ENCODE data around the gene TMEM185B. TPM values are rescaled to one million over a fixed set of nuclear protein-coding genes. Genes with fewer than 3 reads are reported as not detected.

The TMEM185B gene
- total and polyA plus RNA-seq, 4 donors = 1.8 to 8.5 (median 6.8) TPM

DNA sequence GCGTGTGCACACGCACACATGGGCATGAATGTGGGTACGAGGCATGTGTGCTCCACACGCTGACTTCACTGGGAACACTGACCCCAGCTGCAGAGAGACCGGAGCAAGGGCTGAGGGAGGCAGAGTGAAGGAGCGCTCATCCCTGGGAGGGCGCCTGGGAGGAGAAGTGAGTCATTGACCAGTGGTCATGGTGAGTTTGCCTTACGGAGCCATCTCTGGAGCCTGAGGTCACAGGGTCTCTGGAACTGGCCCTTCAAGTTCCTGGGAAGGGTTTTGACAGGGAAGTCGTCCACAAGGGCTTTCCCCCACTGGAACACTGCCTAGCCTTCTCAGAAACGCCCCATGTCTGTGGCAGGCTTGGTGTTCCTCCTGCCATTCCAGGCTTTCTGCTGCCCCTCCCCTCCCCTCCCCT is 14.3 kb upstream of the TMEM185B start:
- DNase-seq (ENCODE audit: low spot score) = no peak
- H3K27ac ChIP-seq (ENCODE audit: low read depth in 1 of 2, low read length in 2 of 2) = no peak overlapping the region

DNA sequence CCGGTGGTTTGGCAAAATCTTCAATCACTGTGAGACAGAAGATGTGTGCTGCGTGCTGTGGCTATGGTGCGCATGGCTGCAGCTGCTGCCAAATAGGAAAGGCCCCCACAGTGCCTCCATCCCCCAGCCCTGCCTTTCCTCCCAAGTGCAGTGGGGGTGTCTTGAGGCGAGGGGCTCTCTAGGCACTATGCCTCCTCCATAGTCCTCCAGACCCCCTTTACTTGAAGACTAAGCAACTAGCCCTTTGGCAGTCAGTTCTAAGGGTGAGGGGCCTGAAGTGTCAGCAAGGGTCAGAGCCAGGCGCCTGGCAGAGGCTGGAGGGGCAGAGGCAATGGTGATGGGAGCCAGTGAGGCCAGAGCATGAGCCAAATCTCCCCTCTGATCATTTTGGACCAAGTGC is 13.6 kb upstream of the TMEM185B start:
- TF ChIP-seq, protein P1, sequence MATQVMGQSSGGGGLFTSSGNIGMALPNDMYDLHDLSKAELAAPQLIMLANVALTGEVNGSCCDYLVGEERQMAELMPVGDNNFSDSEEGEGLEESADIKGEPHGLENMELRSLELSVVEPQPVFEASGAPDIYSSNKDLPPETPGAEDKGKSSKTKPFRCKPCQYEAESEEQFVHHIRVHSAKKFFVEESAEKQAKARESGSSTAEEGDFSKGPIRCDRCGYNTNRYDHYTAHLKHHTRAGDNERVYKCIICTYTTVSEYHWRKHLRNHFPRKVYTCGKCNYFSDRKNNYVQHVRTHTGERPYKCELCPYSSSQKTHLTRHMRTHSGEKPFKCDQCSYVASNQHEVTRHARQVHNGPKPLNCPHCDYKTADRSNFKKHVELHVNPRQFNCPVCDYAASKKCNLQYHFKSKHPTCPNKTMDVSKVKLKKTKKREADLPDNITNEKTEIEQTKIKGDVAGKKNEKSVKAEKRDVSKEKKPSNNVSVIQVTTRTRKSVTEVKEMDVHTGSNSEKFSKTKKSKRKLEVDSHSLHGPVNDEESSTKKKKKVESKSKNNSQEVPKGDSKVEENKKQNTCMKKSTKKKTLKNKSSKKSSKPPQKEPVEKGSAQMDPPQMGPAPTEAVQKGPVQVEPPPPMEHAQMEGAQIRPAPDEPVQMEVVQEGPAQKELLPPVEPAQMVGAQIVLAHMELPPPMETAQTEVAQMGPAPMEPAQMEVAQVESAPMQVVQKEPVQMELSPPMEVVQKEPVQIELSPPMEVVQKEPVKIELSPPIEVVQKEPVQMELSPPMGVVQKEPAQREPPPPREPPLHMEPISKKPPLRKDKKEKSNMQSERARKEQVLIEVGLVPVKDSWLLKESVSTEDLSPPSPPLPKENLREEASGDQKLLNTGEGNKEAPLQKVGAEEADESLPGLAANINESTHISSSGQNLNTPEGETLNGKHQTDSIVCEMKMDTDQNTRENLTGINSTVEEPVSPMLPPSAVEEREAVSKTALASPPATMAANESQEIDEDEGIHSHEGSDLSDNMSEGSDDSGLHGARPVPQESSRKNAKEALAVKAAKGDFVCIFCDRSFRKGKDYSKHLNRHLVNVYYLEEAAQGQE (IDR thresholded peaks at IDR 0.05) = no peak
- TF ChIP-seq HNF4A (conservative IDR thresholded peaks at IDR 0.05) (no peak), NR2F2 (IDR thresholded peaks at IDR 0.05) (no peak), JUND (IDR thresholded peaks at IDR 0.05) (no peak), GABPA (IDR thresholded peaks at IDR 0.05 in 1 of 2, conservative IDR thresholded peaks at IDR 0.05 in 1 of 2) (no peak), YY1 (IDR thresholded peaks at IDR 0.05) (no peak), RAD21 (IDR thresholded peaks at IDR 0.05) (no peak), HNF4G (IDR thresholded peaks at IDR 0.05) (no peak), EGR1 (IDR thresholded peaks at IDR 0.05; ENCODE audit: low read depth in 2 of 2) (no peak), RXRA (IDR thresholded peaks at IDR 0.05) (no peak)
- TF ChIP-seq, protein P2, sequence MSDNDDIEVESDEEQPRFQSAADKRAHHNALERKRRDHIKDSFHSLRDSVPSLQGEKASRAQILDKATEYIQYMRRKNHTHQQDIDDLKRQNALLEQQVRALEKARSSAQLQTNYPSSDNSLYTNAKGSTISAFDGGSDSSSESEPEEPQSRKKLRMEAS (IDR thresholded peaks at IDR 0.05) = no peak
- TF ChIP-seq, protein P3, sequence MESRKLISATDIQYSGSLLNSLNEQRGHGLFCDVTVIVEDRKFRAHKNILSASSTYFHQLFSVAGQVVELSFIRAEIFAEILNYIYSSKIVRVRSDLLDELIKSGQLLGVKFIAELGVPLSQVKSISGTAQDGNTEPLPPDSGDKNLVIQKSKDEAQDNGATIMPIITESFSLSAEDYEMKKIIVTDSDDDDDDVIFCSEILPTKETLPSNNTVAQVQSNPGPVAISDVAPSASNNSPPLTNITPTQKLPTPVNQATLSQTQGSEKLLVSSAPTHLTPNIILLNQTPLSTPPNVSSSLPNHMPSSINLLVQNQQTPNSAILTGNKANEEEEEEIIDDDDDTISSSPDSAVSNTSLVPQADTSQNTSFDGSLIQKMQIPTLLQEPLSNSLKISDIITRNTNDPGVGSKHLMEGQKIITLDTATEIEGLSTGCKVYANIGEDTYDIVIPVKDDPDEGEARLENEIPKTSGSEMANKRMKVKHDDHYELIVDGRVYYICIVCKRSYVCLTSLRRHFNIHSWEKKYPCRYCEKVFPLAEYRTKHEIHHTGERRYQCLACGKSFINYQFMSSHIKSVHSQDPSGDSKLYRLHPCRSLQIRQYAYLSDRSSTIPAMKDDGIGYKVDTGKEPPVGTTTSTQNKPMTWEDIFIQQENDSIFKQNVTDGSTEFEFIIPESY (IDR thresholded peaks at IDR 0.05) = no peak
- H3K9ac ChIP-seq (ENCODE audit: low read depth in 1 of 2, low read length in 2 of 2) = no peak overlapping the region
- H3K4me1 ChIP-seq (ENCODE audit: control insufficient read depth in 4 of 4, insufficient read depth in 4 of 4, low read length in 3 of 4) = peaks cover 0 to 3% (median under 1%) of the 10 kb centered on the region in 4 donors
- H3K27me3 ChIP-seq (ENCODE audit: control insufficient read depth in 4 of 4, insufficient read depth in 4 of 4, low read length in 3 of 4) = no peaks in the 10 kb centered on the region
- H3K36me3 ChIP-seq (ENCODE audit: control insufficient read depth in 4 of 4, insufficient read depth in 3 of 4, low read depth in 1 of 4, low read length in 3 of 4) = no peaks in the 10 kb centered on the region
- no peak overlapping the region for H3K27ac ChIP-seq (ENCODE audit: low read depth in 1 of 2, low read length in 2 of 2)
- H3K9me3 ChIP-seq (ENCODE audit: control insufficient read depth in 4 of 4, low read length in 3 of 4) = no peaks in the 10 kb centered on the region
- 74% methylated on average over 5 of the region's 5 CpGs for WGBS
- H3K4me3 ChIP-seq (ENCODE audit: low read depth in 1 of 3, low read length in 3 of 3) = no peak overlapping the region
- DNase-seq (ENCODE audit: low spot score) = no peak

More for the DNA sequence above, 14.3 kb upstream of the TMEM185B start:
- H3K4me1 ChIP-seq (ENCODE audit: control insufficient read depth in 4 of 4, insufficient read depth in 4 of 4, low read length in 3 of 4) = peaks cover 0 to 2% (median 0%) of the 10 kb centered on the region in 4 donors
- TF ChIP-seq, protein P4, sequence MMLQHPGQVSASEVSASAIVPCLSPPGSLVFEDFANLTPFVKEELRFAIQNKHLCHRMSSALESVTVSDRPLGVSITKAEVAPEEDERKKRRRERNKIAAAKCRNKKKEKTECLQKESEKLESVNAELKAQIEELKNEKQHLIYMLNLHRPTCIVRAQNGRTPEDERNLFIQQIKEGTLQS (IDR thresholded peaks at IDR 0.05) = no peak
- no peak for TF ChIP-seq EGR1 (IDR thresholded peaks at IDR 0.05; ENCODE audit: low read depth in 2 of 2)
- TF ChIP-seq, protein P1 (IDR thresholded peaks at IDR 0.05) = no peak
- TF ChIP-seq SP1 (IDR thresholded peaks at IDR 0.05) = no peak
- no peak for TF ChIP-seq YY1 (IDR thresholded peaks at IDR 0.05)
- TF ChIP-seq, protein P2 (IDR thresholded peaks at IDR 0.05) = no peak
- TF ChIP-seq HNF4G (IDR thresholded peaks at IDR 0.05) = no peak
- no peak overlapping the region for H3K9ac ChIP-seq (ENCODE audit: low read depth in 1 of 2, low read length in 2 of 2)
- H3K9me3 ChIP-seq (ENCODE audit: control insufficient read depth in 4 of 4, low read length in 3 of 4) = no peaks in the 10 kb centered on the region
- 82% methylated on average over 10 of the region's 10 CpGs for WGBS
- no peaks in the 10 kb centered on the region for H3K27me3 ChIP-seq (ENCODE audit: control insufficient read depth in 4 of 4, insufficient read depth in 4 of 4, low read length in 3 of 4)
- no peaks in the 10 kb centered on the region for H3K36me3 ChIP-seq (ENCODE audit: control insufficient read depth in 4 of 4, insufficient read depth in 3 of 4, low read depth in 1 of 4, low read length in 3 of 4)
- no peak overlapping the region for H3K4me3 ChIP-seq (ENCODE audit: low read depth in 1 of 3, low read length in 3 of 3)

Data from liver (tissue), 9 donors.